Body of pancreas (tissue), 4 donors: ENCODE data around the gene PRICKLE4.

Source experiments
- CTCF ChIP-seq, 7 experiments: fragments of 450-650 bp in 4 of 7; fragments of 200-600 bp in 3 of 7; sonication (generic) in 3 of 7; IDR thresholded peaks; one replicate each; pipeline ENCODE4 v1.5.1; 2016 to 2019; ENCODE audit warnings: antibody characterized with exemption in 7 of 7
- POLR2A ChIP-seq, 3 donors: fragments of 450-650 bp; IDR thresholded peaks; one replicate each; pipeline ENCODE4 v1.6.1; 2016; ENCODE audit warnings: antibody characterized with exemption in 3 of 3, mild to moderate bottlenecking in 2 of 3

GRCh38 chr6:41777551-41778285 is 2.9 kb upstream of the PRICKLE4 start:
- TF ChIP-seq CTCF (IDR thresholded peaks at IDR 0.05) (no peak), POLR2A (IDR thresholded peaks at IDR 0.05) (no peak)
